ENCODE data around the gene POM121C. TPM values are rescaled to one million over a fixed set of nuclear protein-coding genes. Genes with fewer than 3 reads are reported as not detected.
"Not testable (repeated sequence)": the region's sequence is repeated elsewhere in the genome, so short reads cannot be mapped to it uniquely, and the experiment has no call there.

POM121C gene
- total RNA-seq, 1 experiment from 2014 or later = 53.3 TPM

DNA sequence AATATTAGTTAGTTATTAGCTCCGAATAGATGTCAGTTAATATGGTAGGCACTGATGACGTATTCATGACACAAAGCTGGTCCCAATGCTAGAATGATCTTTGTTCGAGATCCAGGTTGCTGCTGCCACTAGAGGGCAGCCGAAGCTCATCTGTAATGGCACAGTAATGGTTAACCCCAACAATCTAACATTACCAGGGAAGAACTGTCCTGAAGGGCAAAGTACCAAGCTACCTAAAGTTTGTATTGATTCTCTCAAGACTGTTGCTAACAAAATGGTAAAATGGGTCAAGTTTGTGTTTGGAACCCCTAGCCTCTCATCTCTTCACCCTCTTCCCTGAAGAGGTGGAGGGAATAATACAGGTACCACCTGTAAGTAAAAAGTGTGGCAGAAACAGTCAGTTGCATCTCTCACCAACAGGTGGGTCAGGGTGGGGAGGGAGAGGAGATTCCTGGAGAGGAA is 33.6 kb downstream of the POM121C start:
- DNase-seq = peak in 1 of 2 experiments; percentile 6
- H3K79me2 ChIP-seq (ENCODE audit: low read depth); H3K4me2 ChIP-seq; H3F3A ChIP-seq (ENCODE audit: insufficient read depth, low read depth); H3K27me3 ChIP-seq (ENCODE audit: insufficient read depth, low read depth); intact Hi-C loops (cut with micrococcal nuclease; ENCODE audit: unreplicated experiment); H3K9me2 ChIP-seq (ENCODE audit: insufficient read depth); H4K20me1 ChIP-seq (ENCODE audit: insufficient read depth); H3K27ac ChIP-seq; H3K4me3 ChIP-seq; H3K4me1 ChIP-seq (replicated peaks; ENCODE audit: insufficient read depth); H3K9me3 ChIP-seq (ENCODE audit: insufficient read depth, low read depth); H2AFZ ChIP-seq; BruUV-seq (replicated peaks); POLR2A ChIA-PET (ENCODE audit: unreplicated experiment); H3K36me3 ChIP-seq (ENCODE audit: low read depth): not testable (repeated sequence)
- peak; percentile 73 for TF ChIP-seq CTCF (conservative IDR thresholded peaks at IDR 0.05)
- CTCF ChIA-PET = interaction anchor here (1.1 kb wide), 1 partner anchor 310 kb away, joined by 3 read pairs; no protein-coding TSS in a partner anchor

GRCh38 chr7:75449946-75450345 is 36.2 kb downstream of the POM121C start:
- H3K27me3 ChIP-seq (ENCODE audit: insufficient read depth, low read depth); DNase-seq; POLR2A ChIA-PET (ENCODE audit: unreplicated experiment); BruUV-seq (replicated peaks); H3K79me2 ChIP-seq (ENCODE audit: low read depth); H3K36me3 ChIP-seq (ENCODE audit: low read depth); H3K9me2 ChIP-seq (ENCODE audit: insufficient read depth); H3K4me1 ChIP-seq (replicated peaks; ENCODE audit: insufficient read depth); H3F3A ChIP-seq (ENCODE audit: insufficient read depth, low read depth); H3K4me3 ChIP-seq; H3K4me2 ChIP-seq; H2AFZ ChIP-seq; intact Hi-C loops (cut with micrococcal nuclease; ENCODE audit: unreplicated experiment); H3K27ac ChIP-seq; H3K9me3 ChIP-seq (ENCODE audit: insufficient read depth, low read depth); H4K20me1 ChIP-seq (ENCODE audit: insufficient read depth): not testable (repeated sequence)
- CTCF ChIA-PET = interaction anchor here (0.7 kb wide), 1 partner anchor 61 kb away, joined by 3 read pairs; no protein-coding TSS in a partner anchor

GRCh38 chr7:75442465-75443111 is 43.5 kb downstream of the POM121C start:
- peak; percentile 33 to 52 for DNase-seq
- CTCF ChIA-PET = not testable (repeated sequence)

GRCh38 chr7:75442101-75442464 is 44.0 kb downstream of the POM121C start:
- H3K36me3 ChIP-seq (ENCODE audit: low read depth) = peaks cover 18% of the 10 kb centered on the region; the same call in 1 of the 2 replicates
- H2AFZ ChIP-seq; H3K9me2 ChIP-seq (ENCODE audit: insufficient read depth); BruUV-seq (replicated peaks); H3K9me3 ChIP-seq (ENCODE audit: insufficient read depth, low read depth); H3F3A ChIP-seq (ENCODE audit: insufficient read depth, low read depth); DNase-seq; H4K20me1 ChIP-seq (ENCODE audit: insufficient read depth); H3K27me3 ChIP-seq (ENCODE audit: insufficient read depth, low read depth); H3K4me1 ChIP-seq (replicated peaks; ENCODE audit: insufficient read depth); H3K27ac ChIP-seq; intact Hi-C loops (cut with micrococcal nuclease; ENCODE audit: unreplicated experiment); CTCF ChIA-PET; POLR2A ChIA-PET (ENCODE audit: unreplicated experiment): not testable (repeated sequence)
- peak overlapping the region; percentile 67 for H3K4me2 ChIP-seq
- peak overlapping the region; percentile 53; the same call in 1 of the 2 replicates for H3K4me3 ChIP-seq
- H3K79me2 ChIP-seq (ENCODE audit: low read depth) = peaks cover 11% of the 10 kb centered on the region; the same call in 1 of the 2 replicates

More at GRCh38 chr7:75442465-75443111, 43.5 kb downstream of the POM121C start:
- peak overlapping the region; percentile 72 for H3K27ac ChIP-seq
- POLR2A ChIA-PET (ENCODE audit: unreplicated experiment); H3K4me1 ChIP-seq (replicated peaks; ENCODE audit: insufficient read depth); H3K9me3 ChIP-seq (ENCODE audit: insufficient read depth, low read depth); H3F3A ChIP-seq (ENCODE audit: insufficient read depth, low read depth); H3K27me3 ChIP-seq (ENCODE audit: insufficient read depth, low read depth); H2AFZ ChIP-seq; H4K20me1 ChIP-seq (ENCODE audit: insufficient read depth); intact Hi-C loops (cut with micrococcal nuclease; ENCODE audit: unreplicated experiment); H3K9me2 ChIP-seq (ENCODE audit: insufficient read depth): not testable (repeated sequence)
- H3K79me2 ChIP-seq (ENCODE audit: low read depth) = peaks cover 11% of the 10 kb centered on the region; the same call in 1 of the 2 replicates
- peaks cover 18% of the 10 kb centered on the region; the same call in 1 of the 2 replicates for H3K36me3 ChIP-seq (ENCODE audit: low read depth)
- peak overlapping the region; percentile 77 for H3K4me3 ChIP-seq
- TSS peak; percentile 90 for BruUV-seq (replicated peaks)
- H3K4me2 ChIP-seq = peak overlapping the region; percentile 77

DNA sequence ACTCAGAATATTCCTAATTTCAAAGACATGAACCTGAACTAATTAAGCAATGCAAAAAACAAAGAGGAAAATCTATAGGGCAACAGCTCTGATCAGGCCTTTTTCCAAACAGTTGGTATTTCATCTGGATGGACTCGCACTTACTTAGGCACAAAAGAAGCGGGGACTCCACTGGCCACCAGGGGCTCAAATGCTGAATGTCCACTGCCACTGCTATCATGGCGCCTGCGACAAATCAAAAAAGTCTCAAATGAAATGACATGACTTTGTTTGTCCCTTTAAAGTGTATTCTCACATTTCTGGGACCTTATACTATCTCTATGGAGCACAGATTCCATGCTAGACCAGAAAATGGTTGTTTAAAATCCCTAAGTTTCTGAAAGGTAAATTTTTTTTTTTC is 47.1 kb downstream of the POM121C start:
- H3F3A ChIP-seq (ENCODE audit: insufficient read depth, low read depth); BruUV-seq (replicated peaks); POLR2A ChIA-PET (ENCODE audit: unreplicated experiment); H3K9me3 ChIP-seq (ENCODE audit: insufficient read depth, low read depth); H3K9me2 ChIP-seq (ENCODE audit: insufficient read depth); H4K20me1 ChIP-seq (ENCODE audit: insufficient read depth); H2AFZ ChIP-seq; H3K4me1 ChIP-seq (replicated peaks; ENCODE audit: insufficient read depth); H3K27me3 ChIP-seq (ENCODE audit: insufficient read depth, low read depth); CTCF ChIA-PET; H3K4me2 ChIP-seq; intact Hi-C loops (cut with micrococcal nuclease; ENCODE audit: unreplicated experiment); DNase-seq; H3K27ac ChIP-seq; H3K4me3 ChIP-seq: not testable (repeated sequence)
- peaks cover 25% of the 10 kb centered on the region for H3K36me3 ChIP-seq (ENCODE audit: low read depth)
- peaks cover 11% of the 10 kb centered on the region; the same call in 1 of the 2 replicates for H3K79me2 ChIP-seq (ENCODE audit: low read depth)

DNA sequence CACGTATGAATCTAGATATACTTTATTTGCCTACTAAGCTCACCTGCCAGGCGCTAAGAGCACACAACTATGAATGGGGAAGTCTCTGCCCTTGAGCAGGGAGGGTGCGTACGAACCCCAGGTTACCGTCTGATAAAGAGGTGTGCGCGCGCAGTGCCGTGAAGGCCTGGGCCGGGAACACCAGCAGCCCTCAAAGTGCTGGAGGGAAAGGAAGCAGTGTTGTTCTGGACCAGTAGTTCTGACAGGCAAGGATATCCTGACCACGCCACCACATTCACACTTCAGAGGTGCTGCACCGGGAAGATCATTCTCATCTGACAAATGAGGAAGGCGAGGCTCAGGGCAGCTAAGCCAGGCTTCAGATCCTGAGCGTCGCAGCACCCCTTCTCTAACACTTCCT is 62.6 kb downstream of the POM121C start:
- H3K79me2 ChIP-seq (ENCODE audit: low read depth); H3K9me2 ChIP-seq (ENCODE audit: insufficient read depth); CTCF ChIA-PET; H3K4me2 ChIP-seq; POLR2A ChIA-PET (ENCODE audit: unreplicated experiment); H3K27me3 ChIP-seq (ENCODE audit: insufficient read depth, low read depth); intact Hi-C loops (cut with micrococcal nuclease; ENCODE audit: unreplicated experiment); H3K9me3 ChIP-seq (ENCODE audit: insufficient read depth, low read depth); DNase-seq; H3F3A ChIP-seq (ENCODE audit: insufficient read depth, low read depth); H3K4me1 ChIP-seq (replicated peaks; ENCODE audit: insufficient read depth); H4K20me1 ChIP-seq (ENCODE audit: insufficient read depth); BruUV-seq (replicated peaks); H3K36me3 ChIP-seq (ENCODE audit: low read depth); H2AFZ ChIP-seq; H3K4me3 ChIP-seq; H3K27ac ChIP-seq: not testable (repeated sequence)

All from PC-9 (cell line).